ENCODE measurements around the gene CDC42EP1. TPM values are rescaled to one million over a fixed set of nuclear protein-coding genes. Genes with fewer than 3 reads are reported as not detected.

The CDC42EP1 gene
- total RNA-seq, 1 experiment from 2014 or later: 12.7 TPM

DNA sequence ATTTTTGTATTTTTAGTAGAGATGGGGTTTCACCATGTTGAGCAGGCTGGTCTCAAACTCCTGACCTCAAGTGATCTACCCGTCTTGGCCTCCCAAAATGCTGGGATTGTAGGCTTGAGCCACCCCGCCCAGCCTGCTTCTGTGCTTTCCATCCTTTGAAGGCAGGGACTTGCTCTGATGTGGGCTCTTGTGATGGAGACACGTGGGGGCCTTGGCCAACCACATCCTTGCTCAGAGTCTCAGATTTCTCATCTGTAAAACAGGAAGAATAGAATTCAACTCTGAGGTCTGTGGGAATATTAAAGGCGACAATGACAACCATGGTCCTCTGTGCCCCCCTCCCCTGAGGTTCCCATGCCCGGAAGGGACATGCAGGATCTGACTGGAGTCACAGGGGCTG, 44.6 kb downstream of the CDC42EP1 start:
- DNase-seq (ENCODE audit: low spot score) (no peak), ATAC-seq (no peak)
- no peak overlapping the region for H3K4me3 Mint-ChIP-seq
- POLR2A ChIA-PET: no interaction called here
- H3K9me3 Mint-ChIP-seq: no peaks in the 10 kb centered on the region
- CTCF ChIA-PET: interaction anchor here (0.6 to 5.7 kb wide), 4 partner anchors 13 to 132 kb away, joined by 3 to 59 read pairs (median 5); no protein-coding TSS in a partner anchor
- H3K4me1 Mint-ChIP-seq: peaks cover 34% of the 10 kb centered on the region
- no peak for TF ChIP-seq GTF2I (CRISPR knock-in tag; conservative IDR thresholded peaks at IDR 0.05)
- no peak for TF ChIP-seq ZNF138 (CRISPR knock-in tag; conservative IDR thresholded peaks at IDR 0.05)
- TF ChIP-seq, protein P1, sequence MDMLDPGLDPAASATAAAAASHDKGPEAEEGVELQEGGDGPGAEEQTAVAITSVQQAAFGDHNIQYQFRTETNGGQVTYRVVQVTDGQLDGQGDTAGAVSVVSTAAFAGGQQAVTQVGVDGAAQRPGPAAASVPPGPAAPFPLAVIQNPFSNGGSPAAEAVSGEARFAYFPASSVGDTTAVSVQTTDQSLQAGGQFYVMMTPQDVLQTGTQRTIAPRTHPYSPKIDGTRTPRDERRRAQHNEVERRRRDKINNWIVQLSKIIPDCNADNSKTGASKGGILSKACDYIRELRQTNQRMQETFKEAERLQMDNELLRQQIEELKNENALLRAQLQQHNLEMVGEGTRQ (CRISPR knock-in tag; IDR thresholded peaks at IDR 0.05): no peak
- TF ChIP-seq NR3C1 (CRISPR knock-in tag; conservative IDR thresholded peaks at IDR 0.05; ENCODE audit: low read depth): no peak
- no peak for TF ChIP-seq NFYB (CRISPR knock-in tag; conservative IDR thresholded peaks at IDR 0.05; ENCODE audit: low read depth)
- TF ChIP-seq SOX15 (CRISPR knock-in tag; IDR thresholded peaks at IDR 0.05): no peak
- TF ChIP-seq JUN (CRISPR knock-in tag; IDR thresholded peaks at IDR 0.05): no peak
- no peak for TF ChIP-seq SMAD4 (CRISPR knock-in tag; IDR thresholded peaks at IDR 0.05)
- no peak for TF ChIP-seq TCF7 (CRISPR knock-in tag; IDR thresholded peaks at IDR 0.05; ENCODE audit: low read depth)
- no peak for TF ChIP-seq TEAD4 (CRISPR knock-in tag; IDR thresholded peaks at IDR 0.05)
- TF ChIP-seq, protein P2, sequence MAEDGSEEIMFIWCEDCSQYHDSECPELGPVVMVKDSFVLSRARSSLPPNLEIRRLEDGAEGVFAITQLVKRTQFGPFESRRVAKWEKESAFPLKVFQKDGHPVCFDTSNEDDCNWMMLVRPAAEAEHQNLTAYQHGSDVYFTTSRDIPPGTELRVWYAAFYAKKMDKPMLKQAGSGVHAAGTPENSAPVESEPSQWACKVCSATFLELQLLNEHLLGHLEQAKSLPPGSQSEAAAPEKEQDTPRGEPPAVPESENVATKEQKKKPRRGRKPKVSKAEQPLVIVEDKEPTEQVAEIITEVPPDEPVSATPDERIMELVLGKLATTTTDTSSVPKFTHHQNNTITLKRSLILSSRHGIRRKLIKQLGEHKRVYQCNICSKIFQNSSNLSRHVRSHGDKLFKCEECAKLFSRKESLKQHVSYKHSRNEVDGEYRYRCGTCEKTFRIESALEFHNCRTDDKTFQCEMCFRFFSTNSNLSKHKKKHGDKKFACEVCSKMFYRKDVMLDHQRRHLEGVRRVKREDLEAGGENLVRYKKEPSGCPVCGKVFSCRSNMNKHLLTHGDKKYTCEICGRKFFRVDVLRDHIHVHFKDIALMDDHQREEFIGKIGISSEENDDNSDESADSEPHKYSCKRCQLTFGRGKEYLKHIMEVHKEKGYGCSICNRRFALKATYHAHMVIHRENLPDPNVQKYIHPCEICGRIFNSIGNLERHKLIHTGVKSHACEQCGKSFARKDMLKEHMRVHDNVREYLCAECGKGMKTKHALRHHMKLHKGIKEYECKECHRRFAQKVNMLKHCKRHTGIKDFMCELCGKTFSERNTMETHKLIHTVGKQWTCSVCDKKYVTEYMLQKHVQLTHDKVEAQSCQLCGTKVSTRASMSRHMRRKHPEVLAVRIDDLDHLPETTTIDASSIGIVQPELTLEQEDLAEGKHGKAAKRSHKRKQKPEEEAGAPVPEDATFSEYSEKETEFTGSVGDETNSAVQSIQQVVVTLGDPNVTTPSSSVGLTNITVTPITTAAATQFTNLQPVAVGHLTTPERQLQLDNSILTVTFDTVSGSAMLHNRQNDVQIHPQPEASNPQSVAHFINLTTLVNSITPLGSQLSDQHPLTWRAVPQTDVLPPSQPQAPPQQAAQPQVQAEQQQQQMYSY (CRISPR knock-in tag; IDR thresholded peaks at IDR 0.05): no peak
- no peak for TF ChIP-seq ZNF219 (CRISPR knock-in tag; IDR thresholded peaks at IDR 0.05; ENCODE audit: borderline replicate concordance)
- TF ChIP-seq, protein P3, sequence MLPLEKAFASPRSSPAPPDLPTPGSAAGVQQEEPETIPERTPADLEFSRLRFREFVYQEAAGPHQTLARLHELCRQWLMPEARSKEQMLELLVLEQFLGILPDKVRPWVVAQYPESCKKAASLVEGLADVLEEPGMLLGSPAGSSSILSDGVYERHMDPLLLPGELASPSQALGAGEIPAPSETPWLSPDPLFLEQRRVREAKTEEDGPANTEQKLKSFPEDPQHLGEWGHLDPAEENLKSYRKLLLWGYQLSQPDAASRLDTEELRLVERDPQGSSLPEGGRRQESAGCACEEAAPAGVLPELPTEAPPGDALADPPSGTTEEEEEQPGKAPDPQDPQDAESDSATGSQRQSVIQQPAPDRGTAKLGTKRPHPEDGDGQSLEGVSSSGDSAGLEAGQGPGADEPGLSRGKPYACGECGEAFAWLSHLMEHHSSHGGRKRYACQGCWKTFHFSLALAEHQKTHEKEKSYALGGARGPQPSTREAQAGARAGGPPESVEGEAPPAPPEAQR (CRISPR knock-in tag; IDR thresholded peaks at IDR 0.05): no peak
- H3K36me3 Mint-ChIP-seq: no peaks in the 10 kb centered on the region
- no peak overlapping the region for H3K27ac Mint-ChIP-seq
- H3K27me3 Mint-ChIP-seq (ENCODE audit: low read depth): no peaks in the 10 kb centered on the region

DNA sequence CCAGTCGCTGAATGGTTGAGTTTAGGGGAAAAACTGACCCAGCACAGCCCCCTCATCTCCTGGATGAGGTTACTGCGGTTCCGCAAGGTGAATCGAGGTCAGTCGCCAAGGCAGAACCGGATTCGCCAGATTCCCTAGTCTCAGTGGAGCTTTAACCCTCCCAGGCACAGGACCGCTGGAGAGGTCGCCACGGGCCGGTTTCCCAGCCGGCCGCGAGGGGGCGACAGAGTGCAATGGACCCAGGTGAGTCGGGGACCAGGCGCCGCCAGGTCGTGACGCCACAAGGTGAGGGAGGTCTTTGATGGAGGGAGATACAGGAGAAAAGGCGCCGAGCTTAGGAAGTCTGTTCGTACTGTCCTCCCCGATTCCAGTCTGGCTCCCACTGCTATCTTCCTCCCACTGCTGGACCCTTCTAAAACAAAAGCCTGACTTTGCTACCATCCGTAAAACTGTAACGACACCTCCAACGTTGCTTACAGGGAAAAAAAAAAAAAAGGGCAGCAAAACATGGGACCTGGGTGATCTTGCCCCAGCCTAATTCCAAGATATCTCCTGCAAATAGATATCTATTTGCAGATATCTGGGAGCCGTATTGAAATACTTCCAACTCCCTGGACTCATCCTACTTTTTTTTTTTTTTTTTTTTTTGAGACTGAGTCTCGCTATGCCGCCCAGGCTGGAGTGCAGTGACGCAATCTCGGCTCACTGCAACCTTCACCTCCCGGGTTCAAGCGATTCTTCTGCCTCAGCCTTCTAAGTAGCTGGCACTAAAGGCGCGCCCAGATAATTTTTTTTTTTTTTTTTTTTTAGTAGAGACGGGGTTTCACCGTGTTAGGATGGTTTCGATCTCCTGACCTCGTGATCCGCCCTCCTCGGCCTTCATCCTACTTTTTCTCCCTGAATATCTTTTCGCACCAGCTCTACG, 47.0 kb downstream of the CDC42EP1 start:
- peak overlapping the region; percentile 86 for H3K27ac Mint-ChIP-seq
- no peaks in the 10 kb centered on the region for H3K9me3 Mint-ChIP-seq
- TF ChIP-seq SMAD4 (CRISPR knock-in tag; IDR thresholded peaks at IDR 0.05) (no peak), TP53 (CRISPR knock-in tag; IDR thresholded peaks at IDR 0.05) (no peak), SP1 (CRISPR knock-in tag; conservative IDR thresholded peaks at IDR 0.05) (peak; percentile 69), FOXP1 (CRISPR knock-in tag; IDR thresholded peaks at IDR 0.05; ENCODE audit: borderline replicate concordance) (peak; percentile 17; the same call in 1 of the 2 replicates), KAT7 (CRISPR knock-in tag; IDR thresholded peaks at IDR 0.05; ENCODE audit: borderline replicate concordance) (no peak), ZBTB21 (CRISPR knock-in tag; IDR thresholded peaks at IDR 0.05; ENCODE audit: borderline replicate concordance) (peak; percentile 80; the same call in 1 of the 2 replicates), NFE2L1 (CRISPR knock-in tag; IDR thresholded peaks at IDR 0.05) (peak; percentile 33; the same call in 1 of the 2 replicates)
- TF ChIP-seq, protein P4, sequence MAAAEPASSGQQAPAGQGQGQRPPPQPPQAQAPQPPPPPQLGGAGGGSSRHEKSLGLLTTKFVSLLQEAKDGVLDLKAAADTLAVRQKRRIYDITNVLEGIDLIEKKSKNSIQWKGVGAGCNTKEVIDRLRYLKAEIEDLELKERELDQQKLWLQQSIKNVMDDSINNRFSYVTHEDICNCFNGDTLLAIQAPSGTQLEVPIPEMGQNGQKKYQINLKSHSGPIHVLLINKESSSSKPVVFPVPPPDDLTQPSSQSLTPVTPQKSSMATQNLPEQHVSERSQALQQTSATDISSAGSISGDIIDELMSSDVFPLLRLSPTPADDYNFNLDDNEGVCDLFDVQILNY (CRISPR knock-in tag; IDR thresholded peaks at IDR 0.05): peak; percentile 47; the same call in 1 of the 2 replicates
- TF ChIP-seq, protein P5, sequence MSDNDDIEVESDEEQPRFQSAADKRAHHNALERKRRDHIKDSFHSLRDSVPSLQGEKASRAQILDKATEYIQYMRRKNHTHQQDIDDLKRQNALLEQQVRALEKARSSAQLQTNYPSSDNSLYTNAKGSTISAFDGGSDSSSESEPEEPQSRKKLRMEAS (CRISPR knock-in tag; IDR thresholded peaks at IDR 0.05): peak; percentile 76
- TF ChIP-seq, protein P1 (CRISPR knock-in tag; IDR thresholded peaks at IDR 0.05): no peak
- TF ChIP-seq, protein P6, sequence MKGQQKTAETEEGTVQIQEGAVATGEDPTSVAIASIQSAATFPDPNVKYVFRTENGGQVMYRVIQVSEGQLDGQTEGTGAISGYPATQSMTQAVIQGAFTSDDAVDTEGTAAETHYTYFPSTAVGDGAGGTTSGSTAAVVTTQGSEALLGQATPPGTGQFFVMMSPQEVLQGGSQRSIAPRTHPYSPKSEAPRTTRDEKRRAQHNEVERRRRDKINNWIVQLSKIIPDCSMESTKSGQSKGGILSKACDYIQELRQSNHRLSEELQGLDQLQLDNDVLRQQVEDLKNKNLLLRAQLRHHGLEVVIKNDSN (CRISPR knock-in tag; IDR thresholded peaks at IDR 0.05): no peak

More for the DNA sequence above, 47.0 kb downstream of the CDC42EP1 start:
- CTCF ChIA-PET: interaction anchor here (0.5 to 4.6 kb wide), 70 partner anchors 8 to 1076 kb away, joined by 3 to 99 read pairs (median 5); partner anchors contain the start of genes ANKRD54, CARD10, CDC42EP1 and GCAT
- POLR2A ChIA-PET: interaction anchor here (0.6 to 3.1 kb wide), 17 partner anchors 15 to 211 kb away, joined by 3 to 19 read pairs (median 4); partner anchors contain the start of genes NOL12 and PDXP
- Mint-ChIP-seq H3K4me1 (peaks cover 23% of the 10 kb centered on the region), H3K4me3 (peak overlapping the region; percentile 73), H3K36me3 (no peaks in the 10 kb centered on the region), H3K27me3 (ENCODE audit: low read depth) (no peaks in the 10 kb centered on the region)
- DNase-seq (ENCODE audit: low spot score): peak; percentile 97
- ATAC-seq: peak; percentile 69

Data from WTC11 (cell line).